NCI-H524 treated with DMSO at 0.1 percent for 48 hours (cell line): ENCODE data around the gene TRIM15.
A peak's percentile ranks its signal among the peaks of the same experiment; 100 is the strongest.
"Not testable (repeated sequence)": the region's sequence is repeated elsewhere in the genome, so short reads cannot be mapped to it uniquely, and the experiment has no call there.

ENCODE experiments used
- DNase-seq: peaks from one replicate; lab custom pipeline; 2025; lab: John Stamatoyannopoulos, UW

The TRIM15 gene

GRCh38 chr6:30198166-30199084, 35.1 kb downstream of the TRIM15 start:
- DNase-seq: no peak

- no peak for DNase-seq
Observed at GRCh38 chr6:30200551-30201281, 37.4 kb downstream of the TRIM15 start.

GRCh38 chr6:30202366-30202765, 39.0 kb downstream of the TRIM15 start:
- no peak for DNase-seq

- DNase-seq: no peak
Observed at GRCh38 chr6:30204116-30204515, 40.8 kb downstream of the TRIM15 start.

DNA sequence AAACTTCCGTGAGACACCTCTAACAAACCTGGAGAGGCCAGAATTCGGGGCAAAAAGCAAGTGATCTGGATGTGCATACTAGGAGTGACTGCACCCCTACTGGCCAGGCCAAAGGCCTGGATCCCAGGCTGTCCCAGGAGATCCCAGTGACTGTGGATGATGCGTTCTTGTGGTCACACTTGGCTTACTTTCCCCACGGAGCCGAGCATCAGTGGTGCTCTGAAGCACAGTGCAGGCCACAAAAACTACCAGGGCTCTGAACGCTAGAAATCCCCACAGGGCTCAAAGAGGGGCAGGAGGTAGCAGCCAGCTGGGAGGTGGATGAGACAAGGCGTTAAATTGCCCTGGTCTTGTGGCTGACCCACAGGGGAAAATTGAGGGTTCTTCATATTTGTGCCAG, 42.8 kb downstream of the TRIM15 start:
- no peak for DNase-seq

DNA sequence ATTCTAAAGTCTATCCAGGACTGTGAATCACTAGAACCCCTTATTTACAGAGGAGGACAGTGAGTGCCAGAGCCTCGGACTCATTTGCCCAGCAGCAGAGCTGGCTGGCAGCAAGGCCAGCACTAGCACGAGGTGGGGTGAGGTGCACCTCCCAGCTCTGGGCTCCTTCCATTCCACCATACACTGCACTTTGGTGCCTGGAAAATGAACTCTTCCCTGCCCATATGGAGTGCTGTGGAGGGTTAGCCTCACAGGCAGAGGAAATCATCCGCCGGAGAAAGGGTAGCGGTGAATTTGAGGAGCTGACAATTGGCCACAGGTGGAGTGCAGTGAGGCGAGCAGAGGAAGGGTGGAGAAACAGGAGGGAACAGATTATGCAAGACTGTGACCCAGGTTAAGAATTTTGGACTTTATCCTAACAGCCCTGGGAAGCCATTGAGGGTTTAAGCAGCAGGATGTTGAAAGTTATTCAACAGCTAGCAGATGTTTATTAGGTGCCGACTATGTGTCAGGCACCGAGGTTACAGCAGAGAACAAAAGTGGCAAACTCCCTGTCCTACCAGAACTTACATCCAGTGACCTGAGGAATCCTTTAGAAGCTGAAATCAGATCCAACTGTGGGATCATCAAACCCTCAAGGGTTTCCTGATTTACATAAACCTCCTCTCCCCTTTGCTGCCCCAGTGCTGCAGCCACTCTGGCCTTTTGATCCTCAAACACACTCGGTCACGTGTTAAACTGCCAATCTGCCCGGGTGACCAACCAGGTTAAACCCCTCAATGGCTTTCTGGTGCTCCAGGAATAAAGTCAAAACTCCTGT, 43.7 kb downstream of the TRIM15 start:
- no peak for DNase-seq

DNA sequence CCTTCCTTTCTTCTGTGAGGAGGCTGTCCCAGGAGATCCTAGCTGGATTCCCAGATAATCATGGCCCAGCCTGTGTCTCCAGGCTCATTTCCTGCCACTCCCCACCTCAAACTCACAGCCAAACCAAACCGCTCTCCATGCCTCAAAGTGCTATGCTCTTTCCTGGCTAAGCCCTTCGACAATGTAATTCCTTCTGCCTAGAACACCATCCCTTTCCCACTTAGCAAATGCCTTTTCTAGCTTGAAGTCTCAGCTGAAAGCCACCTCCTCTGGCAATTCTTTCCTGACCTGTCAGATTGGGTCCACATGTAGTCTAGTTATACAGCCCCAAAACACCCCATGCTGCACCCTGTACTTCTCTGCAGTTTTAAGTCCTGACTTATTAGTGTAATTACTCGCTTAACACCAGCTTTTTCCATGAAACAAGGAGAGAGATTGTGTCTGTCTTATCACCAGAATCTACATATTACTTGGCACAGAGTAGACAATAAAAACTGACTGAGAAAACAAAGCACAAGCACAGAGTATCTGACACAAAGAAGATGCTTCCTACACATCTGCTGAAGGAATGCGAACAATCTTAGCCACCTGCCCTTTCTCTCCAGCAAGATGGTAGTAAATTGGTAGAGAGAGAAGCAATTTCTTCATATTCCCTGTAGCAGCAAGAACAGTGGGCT, 44.4 kb downstream of the TRIM15 start:
- no peak for DNase-seq

GRCh38 chr6:30211306-30211705, 48.0 kb downstream of the TRIM15 start:
- DNase-seq: no peak

- no peak for DNase-seq
Observed at GRCh38 chr6:30211899-30212298, 48.6 kb downstream of the TRIM15 start.

DNA sequence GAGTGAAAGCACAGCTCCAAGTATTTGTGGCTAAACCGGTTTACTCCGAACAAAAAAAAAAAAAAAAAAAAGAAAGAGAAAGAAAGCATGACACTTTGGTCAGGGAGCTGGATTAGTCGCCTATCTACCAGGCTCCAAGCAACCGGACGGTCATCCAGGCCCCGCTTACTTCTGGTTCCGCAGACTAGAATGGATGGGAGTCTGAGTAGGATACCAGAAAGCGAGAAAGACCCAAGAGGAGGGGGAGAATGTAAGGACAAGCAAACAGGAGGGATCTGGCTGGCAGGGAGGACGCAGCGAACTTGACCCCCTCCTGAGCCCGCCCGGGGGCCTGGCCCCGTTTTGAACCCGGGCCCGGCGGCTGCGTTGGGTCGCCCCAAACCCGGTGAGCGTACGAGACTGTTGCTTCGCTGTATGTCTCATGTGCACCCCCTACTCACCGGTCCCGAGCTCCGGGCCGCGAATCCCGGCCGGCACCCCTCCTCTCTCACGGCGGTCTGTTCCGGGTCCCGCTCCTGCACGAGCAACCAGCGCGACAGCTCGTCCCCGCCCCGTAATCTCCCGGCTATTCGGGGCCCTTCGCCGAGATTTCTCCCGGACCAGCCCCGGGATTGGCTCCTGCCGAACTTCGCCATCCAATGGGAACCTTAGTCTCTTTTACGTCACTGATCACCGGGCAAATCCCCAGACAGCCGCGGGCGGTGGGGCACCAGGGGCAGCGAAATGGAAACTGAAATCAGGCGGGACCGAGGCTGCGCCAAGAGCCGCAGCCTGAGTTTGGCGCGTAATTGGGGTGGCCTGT, 49.7 kb downstream of the TRIM15 start, which contains the start of gene TRIM26:
Gene TRIM26 (minus strand): TSS at position 542 of the 802 bp plus-strand sequence. CDS start 14,303 bp downstream, outside the sequence.
- DNase-seq: peak; percentile 92

DNA sequence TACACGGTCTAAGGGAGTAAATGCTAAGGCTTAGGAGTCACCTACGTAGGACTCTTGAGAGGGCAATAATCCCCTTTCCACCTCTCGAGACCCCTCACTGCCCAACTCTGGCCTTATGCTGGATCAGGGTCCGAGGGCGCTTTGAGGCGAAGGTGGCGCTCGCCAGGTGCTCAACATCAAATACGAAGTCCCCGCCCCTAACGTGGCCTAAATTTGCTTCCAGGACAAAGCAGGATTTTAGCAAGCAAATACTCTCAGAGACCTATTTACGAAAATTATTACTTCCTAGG, 50.3 kb downstream of the TRIM15 start:
- no peak for DNase-seq

DNA sequence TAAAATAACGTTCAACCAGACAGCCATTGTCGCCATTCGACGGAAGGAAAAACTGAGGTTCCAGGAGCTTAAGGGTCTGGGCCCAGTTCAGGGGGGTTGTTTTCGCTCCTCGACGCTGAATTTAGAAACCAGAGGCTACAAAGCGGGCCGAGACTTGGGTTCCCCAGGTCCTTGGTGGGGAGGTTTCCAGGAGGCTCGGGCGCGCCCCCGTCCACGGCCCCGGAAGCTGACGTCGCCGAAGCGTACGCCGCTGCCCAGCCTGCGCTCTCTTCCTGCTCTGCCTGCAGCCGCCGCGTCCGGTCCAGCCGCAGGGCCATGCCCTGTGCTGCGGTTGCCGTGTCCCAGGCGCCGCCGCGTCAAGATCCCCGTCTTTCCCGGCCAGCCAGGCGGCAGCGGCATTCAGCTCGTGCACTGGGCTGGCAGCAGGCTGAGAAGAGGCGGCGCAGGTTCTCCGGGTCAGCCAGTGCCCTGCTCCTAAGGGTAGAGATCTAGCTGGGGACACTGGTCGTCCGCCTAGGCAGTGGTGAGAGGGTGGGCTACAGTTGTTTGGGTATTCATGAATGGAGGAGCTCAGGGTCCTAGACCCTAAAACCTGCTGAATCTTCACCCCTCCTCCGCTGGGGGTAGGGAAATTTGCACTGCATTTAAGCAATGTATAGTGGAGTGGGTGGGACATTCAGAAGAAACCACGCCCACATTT, 50.8 kb downstream of the TRIM15 start:
- no peak for DNase-seq

GRCh38 chr6:30214657-30214982, 51.3 kb downstream of the TRIM15 start:
- DNase-seq: no peak

DNA sequence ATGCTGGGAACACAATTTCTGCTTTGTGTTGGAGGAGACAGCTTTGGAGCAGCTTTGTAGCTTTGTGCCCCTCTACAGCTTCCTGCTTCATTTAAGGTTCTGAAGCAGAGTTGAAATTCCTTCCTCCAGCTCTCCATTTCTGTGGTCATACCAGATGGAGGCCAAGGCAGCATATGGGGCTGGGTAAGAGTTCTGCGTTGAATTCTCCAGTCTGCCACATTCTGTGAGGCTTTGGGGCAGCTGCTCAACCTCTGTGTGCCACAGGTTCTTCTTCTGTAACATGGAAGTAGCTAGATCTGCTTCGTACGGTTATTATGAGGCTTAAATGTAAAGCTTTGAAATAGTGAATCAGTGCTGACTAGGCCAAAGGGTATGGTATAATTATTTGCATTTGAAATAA, 52.8 kb downstream of the TRIM15 start:
- no peak for DNase-seq

DNA sequence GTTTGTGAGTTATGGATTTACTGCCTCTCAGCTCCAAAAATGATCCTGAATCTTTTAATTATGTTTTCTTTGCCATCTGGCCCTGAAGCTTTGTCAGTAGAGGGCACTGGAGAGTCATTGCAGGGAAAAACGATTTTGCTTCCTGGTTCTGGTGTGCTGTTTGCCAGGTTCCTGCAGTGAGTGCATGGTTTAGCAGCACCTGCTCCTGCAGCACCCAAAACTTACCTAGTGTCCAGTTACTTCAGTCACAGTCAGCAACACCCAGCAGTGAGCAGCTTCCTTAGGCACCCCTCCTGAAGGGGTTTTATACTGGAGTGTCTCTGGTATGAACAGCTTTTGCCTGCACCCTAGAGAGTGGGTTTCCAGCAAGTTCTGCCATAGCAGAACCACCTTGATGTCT, 55.9 kb downstream of the TRIM15 start:
- peak; percentile 12 for DNase-seq

- DNase-seq: peak; percentile 10
Observed at GRCh38 chr6:30221395-30221794, 58.0 kb downstream of the TRIM15 start.

DNA sequence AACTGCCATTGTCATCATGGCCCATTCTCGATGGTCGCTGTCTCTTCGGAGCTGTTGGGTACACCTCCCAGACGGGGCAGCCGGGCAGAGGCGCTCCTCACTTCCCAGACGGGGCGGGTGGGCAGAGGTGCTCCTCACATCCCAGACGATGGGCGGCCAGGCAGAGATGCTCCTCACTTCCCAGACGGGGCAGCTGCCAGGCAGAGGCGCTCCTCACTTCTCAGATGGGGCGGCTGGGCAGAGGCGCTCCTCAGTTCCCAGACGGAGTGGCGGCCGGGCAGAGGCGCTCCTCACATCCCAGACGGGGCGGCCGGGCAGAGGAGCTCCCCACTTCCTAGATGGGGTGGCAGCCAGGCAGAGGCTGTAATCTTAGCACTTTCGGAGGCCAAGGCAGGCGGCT, 58.6 kb downstream of the TRIM15 start:
- not testable (repeated sequence) for DNase-seq
